ENCODE results near the gene NDUFB5. TPM values are rescaled to one million over a fixed set of nuclear protein-coding genes. Genes with fewer than 3 reads are reported as not detected.
"Not testable (repeated sequence)": the region's sequence is repeated elsewhere in the genome, so short reads cannot be mapped to it uniquely, and the experiment has no call there.

Gene NDUFB5
- total and polyA plus RNA-seq, 4 donors: 32.5 to 131 (median 59.5) TPM

- Histone ChIP-seq H3K4me3 (ENCODE audit: low read length in 2 of 2) (no peak overlapping the region), H3K9me3 (ENCODE audit: control insufficient read depth, low read length) (no peaks in the 10 kb centered on the region), H3K27me3 (ENCODE audit: control insufficient read depth in 1 of 2, insufficient read depth in 2 of 2, low read length in 1 of 2) (no peaks in the 10 kb centered on the region), H3K27ac (ENCODE audit: low read depth in 1 of 2, low read length in 2 of 2) (no peak overlapping the region), H3K4me1 (ENCODE audit: control insufficient read depth in 1 of 2, insufficient read depth in 2 of 2, low read length in 2 of 2) (no peaks in the 10 kb centered on the region), H3K36me3 (ENCODE audit: control insufficient read depth in 1 of 2, insufficient read depth in 2 of 2, low read length in 1 of 2) (peaks cover 0 to 2% of the 10 kb centered on the region in 2 donors)
- 22 to 23% methylated on average over 2 of the region's 2 CpGs for WGBS, 2 donors
- ATAC-seq (ENCODE audit: low FRiP score): no peak
- intact Hi-C loops (cut with DNase I): no loop called here
- DNase-seq: no peak
These were observed 9.2 kb downstream of the NDUFB5 start for GRCh38 chr3:179613807-179614206.

GRCh38 chr3:179615458-179616173 is 11.0 kb downstream of the NDUFB5 start:
- no peak overlapping the region for H3K27ac ChIP-seq (ENCODE audit: low read depth in 1 of 2, low read length in 2 of 2)
- H3K36me3 ChIP-seq (ENCODE audit: control insufficient read depth in 1 of 2, insufficient read depth in 2 of 2, low read length in 1 of 2): no peaks in the 10 kb centered on the region
- H3K4me3 ChIP-seq (ENCODE audit: low read length in 2 of 2): no peak overlapping the region
- ATAC-seq (ENCODE audit: low FRiP score): no peak
- no peaks in the 10 kb centered on the region for H3K9me3 ChIP-seq (ENCODE audit: control insufficient read depth, low read length)
- H3K4me1 ChIP-seq (ENCODE audit: control insufficient read depth in 1 of 2, insufficient read depth in 2 of 2, low read length in 2 of 2): no peaks in the 10 kb centered on the region
- H3K27me3 ChIP-seq (ENCODE audit: control insufficient read depth in 1 of 2, insufficient read depth in 2 of 2, low read length in 1 of 2): no peaks in the 10 kb centered on the region
- intact Hi-C loops (cut with DNase I): no loop called here
- WGBS, 2 donors: 87 to 89% methylated on average over 4 of the region's 4 CpGs
- no peak for DNase-seq

GRCh38 chr3:179622023-179622422 is 17.4 kb downstream of the NDUFB5 start:
- Histone ChIP-seq H3K36me3 (ENCODE audit: control insufficient read depth in 1 of 2, insufficient read depth in 2 of 2, low read length in 1 of 2) (peaks cover 0 to 3% of the 10 kb centered on the region in 2 donors), H3K27me3 (ENCODE audit: control insufficient read depth in 1 of 2, insufficient read depth in 2 of 2, low read length in 1 of 2) (no peaks in the 10 kb centered on the region), H3K27ac (ENCODE audit: low read depth in 1 of 2, low read length in 2 of 2) (no peak overlapping the region), H3K9me3 (ENCODE audit: control insufficient read depth, low read length) (no peaks in the 10 kb centered on the region), H3K4me3 (ENCODE audit: low read length in 2 of 2) (no peak overlapping the region), H3K4me1 (ENCODE audit: control insufficient read depth in 1 of 2, insufficient read depth in 2 of 2, low read length in 2 of 2) (no peaks in the 10 kb centered on the region)
- no peak for DNase-seq
- ATAC-seq (ENCODE audit: low FRiP score): no peak
- intact Hi-C loops (cut with DNase I): no loop called here
- WGBS, 2 donors: 94 to 97% methylated on average over 2 of the region's 2 CpGs

GRCh38 chr3:179624451-179624850 is 19.9 kb downstream of the NDUFB5 start:
- ATAC-seq (ENCODE audit: low FRiP score) (no peak), DNase-seq (no peak)
- Histone ChIP-seq H3K4me3 (ENCODE audit: low read length in 2 of 2) (no peak overlapping the region), H3K27ac (ENCODE audit: low read depth in 1 of 2, low read length in 2 of 2) (no peak overlapping the region), H3K4me1 (ENCODE audit: control insufficient read depth in 1 of 2, insufficient read depth in 2 of 2, low read length in 2 of 2) (no peaks in the 10 kb centered on the region), H3K27me3 (ENCODE audit: control insufficient read depth in 1 of 2, insufficient read depth in 2 of 2, low read length in 1 of 2) (no peaks in the 10 kb centered on the region), H3K9me3 (ENCODE audit: control insufficient read depth, low read length) (no peaks in the 10 kb centered on the region), H3K36me3 (ENCODE audit: control insufficient read depth in 1 of 2, insufficient read depth in 2 of 2, low read length in 1 of 2) (peaks cover 0 to 3% of the 10 kb centered on the region in 2 donors)
- WGBS, 2 donors: 86 to 87% methylated on average over 3 of the region's 3 CpGs
- intact Hi-C loops (cut with DNase I): no loop called here

- ATAC-seq (ENCODE audit: low FRiP score) (no peak), DNase-seq (no peak)
- no peaks in the 10 kb centered on the region for H3K36me3 ChIP-seq (ENCODE audit: control insufficient read depth in 1 of 2, insufficient read depth in 2 of 2, low read length in 1 of 2)
- no peaks in the 10 kb centered on the region for H3K27me3 ChIP-seq (ENCODE audit: control insufficient read depth in 1 of 2, insufficient read depth in 2 of 2, low read length in 1 of 2)
- no peak overlapping the region for H3K4me3 ChIP-seq (ENCODE audit: low read length in 2 of 2)
- H3K4me1 ChIP-seq (ENCODE audit: control insufficient read depth in 1 of 2, insufficient read depth in 2 of 2, low read length in 2 of 2): no peaks in the 10 kb centered on the region
- WGBS, 2 donors: 85 to 91% methylated on average over 3 of the region's 3 CpGs
- intact Hi-C loops (cut with DNase I): no loop called here
- H3K9me3 ChIP-seq (ENCODE audit: control insufficient read depth, low read length): no peaks in the 10 kb centered on the region
- H3K27ac ChIP-seq (ENCODE audit: low read depth in 1 of 2, low read length in 2 of 2): no peak overlapping the region
These were observed 26.3 kb downstream of the NDUFB5 start for GRCh38 chr3:179630753-179631451.

- intact Hi-C loops (cut with DNase I): no loop called here
- ATAC-seq (ENCODE audit: low FRiP score) (no peak), DNase-seq (no peak)
- no peaks in the 10 kb centered on the region for H3K36me3 ChIP-seq (ENCODE audit: control insufficient read depth in 1 of 2, insufficient read depth in 2 of 2, low read length in 1 of 2)
- H3K4me3 ChIP-seq (ENCODE audit: low read length in 2 of 2): no peak overlapping the region
- H3K4me1 ChIP-seq (ENCODE audit: control insufficient read depth in 1 of 2, insufficient read depth in 2 of 2, low read length in 2 of 2): no peaks in the 10 kb centered on the region
- H3K9me3 ChIP-seq (ENCODE audit: control insufficient read depth, low read length): no peaks in the 10 kb centered on the region
- no peak overlapping the region for H3K27ac ChIP-seq (ENCODE audit: low read depth in 1 of 2, low read length in 2 of 2)
- no peaks in the 10 kb centered on the region for H3K27me3 ChIP-seq (ENCODE audit: control insufficient read depth in 1 of 2, insufficient read depth in 2 of 2, low read length in 1 of 2)
- WGBS, 2 donors: 94 to 96% methylated on average over 1 of the region's 1 CpG
These were observed 35.9 kb downstream of the NDUFB5 start for GRCh38 chr3:179640469-179640868.

- WGBS, 2 donors: 84 to 88% methylated on average over 3 of the region's 3 CpGs
- Histone ChIP-seq H3K27me3 (ENCODE audit: control insufficient read depth in 1 of 2, insufficient read depth in 2 of 2, low read length in 1 of 2) (no peaks in the 10 kb centered on the region), H3K9me3 (ENCODE audit: control insufficient read depth, low read length) (no peaks in the 10 kb centered on the region), H3K36me3 (ENCODE audit: control insufficient read depth in 1 of 2, insufficient read depth in 2 of 2, low read length in 1 of 2) (no peaks in the 10 kb centered on the region), H3K4me3 (ENCODE audit: low read length in 2 of 2) (no peak overlapping the region), H3K27ac (ENCODE audit: low read depth in 1 of 2, low read length in 2 of 2) (no peak overlapping the region), H3K4me1 (ENCODE audit: control insufficient read depth in 1 of 2, insufficient read depth in 2 of 2, low read length in 2 of 2) (no peaks in the 10 kb centered on the region)
- DNase-seq (no peak), ATAC-seq (ENCODE audit: low FRiP score) (no peak)
- intact Hi-C loops (cut with DNase I): no loop called here
These were observed 38.3 kb downstream of the NDUFB5 start for GRCh38 chr3:179642871-179643270.

GRCh38 chr3:179643837-179644236 is 39.2 kb downstream of the NDUFB5 start:
- H3K27me3 ChIP-seq (ENCODE audit: control insufficient read depth in 1 of 2, insufficient read depth in 2 of 2, low read length in 1 of 2); intact Hi-C loops (cut with DNase I); ATAC-seq (ENCODE audit: low FRiP score); H3K9me3 ChIP-seq (ENCODE audit: control insufficient read depth, low read length); H3K4me1 ChIP-seq (ENCODE audit: control insufficient read depth in 1 of 2, insufficient read depth in 2 of 2, low read length in 2 of 2); DNase-seq; H3K4me3 ChIP-seq (ENCODE audit: low read length in 2 of 2); H3K27ac ChIP-seq (ENCODE audit: low read depth in 1 of 2, low read length in 2 of 2); H3K36me3 ChIP-seq (ENCODE audit: control insufficient read depth in 1 of 2, insufficient read depth in 2 of 2, low read length in 1 of 2): not testable (repeated sequence)
- 94% methylated on average over 8 of the region's 8 CpGs for WGBS, 2 donors

- H3K4me1 ChIP-seq (ENCODE audit: control insufficient read depth in 1 of 2, insufficient read depth in 2 of 2, low read length in 2 of 2): no peaks in the 10 kb centered on the region
- no peak for ATAC-seq (ENCODE audit: low FRiP score)
These were observed 41.6 kb downstream of the NDUFB5 start for GRCh38 chr3:179646177-179646576.

More at GRCh38 chr3:179646177-179646576, 41.6 kb downstream of the NDUFB5 start:
- H3K27ac ChIP-seq (ENCODE audit: low read depth in 1 of 2, low read length in 2 of 2): no peak overlapping the region
- intact Hi-C loops (cut with DNase I): no loop called here
- H3K36me3 ChIP-seq (ENCODE audit: control insufficient read depth in 1 of 2, insufficient read depth in 2 of 2, low read length in 1 of 2): no peaks in the 10 kb centered on the region
- DNase-seq: no peak
- 63 to 74% methylated on average over 3 of the region's 3 CpGs for WGBS, 2 donors
- H3K4me3 ChIP-seq (ENCODE audit: low read length in 2 of 2): no peak overlapping the region
- no peaks in the 10 kb centered on the region for H3K27me3 ChIP-seq (ENCODE audit: control insufficient read depth in 1 of 2, insufficient read depth in 2 of 2, low read length in 1 of 2)
- H3K9me3 ChIP-seq (ENCODE audit: control insufficient read depth, low read length): no peaks in the 10 kb centered on the region

Data from aorta (tissue), 5 donors.